HG03558 (cell line): ENCODE results near the gene RASSF10.

Experiments used
- ATAC-seq: cut with Tn5 transposase; IDR thresholded peaks from one replicate; pipeline ENCODE4 v1.9.1; 2021; ENCODE audit warnings: moderate number of reproducible peaks; ENCODE audit not compliant: unreplicated experiment; ENCODE audit errors: extremely low read depth

Gene RASSF10

DNA sequence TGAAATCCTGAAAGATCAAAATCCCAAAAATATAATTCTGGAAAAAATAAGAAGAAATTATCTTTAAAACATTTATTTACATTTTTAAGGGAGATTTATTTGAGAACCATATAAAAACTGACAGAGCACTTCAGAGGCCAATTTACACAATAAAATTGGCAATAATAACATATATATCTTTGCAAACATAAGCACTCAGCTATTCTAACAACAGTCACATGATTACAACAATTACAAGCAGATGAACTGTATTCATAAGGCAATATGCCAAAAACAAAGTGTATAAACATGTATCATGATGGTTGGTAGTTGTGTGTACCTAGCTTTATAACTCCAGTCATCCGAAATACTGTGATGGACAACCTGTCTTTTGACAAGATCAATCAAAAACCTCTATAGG, 17.7 kb upstream of the RASSF10 start:
- ATAC-seq, result no peak

DNA sequence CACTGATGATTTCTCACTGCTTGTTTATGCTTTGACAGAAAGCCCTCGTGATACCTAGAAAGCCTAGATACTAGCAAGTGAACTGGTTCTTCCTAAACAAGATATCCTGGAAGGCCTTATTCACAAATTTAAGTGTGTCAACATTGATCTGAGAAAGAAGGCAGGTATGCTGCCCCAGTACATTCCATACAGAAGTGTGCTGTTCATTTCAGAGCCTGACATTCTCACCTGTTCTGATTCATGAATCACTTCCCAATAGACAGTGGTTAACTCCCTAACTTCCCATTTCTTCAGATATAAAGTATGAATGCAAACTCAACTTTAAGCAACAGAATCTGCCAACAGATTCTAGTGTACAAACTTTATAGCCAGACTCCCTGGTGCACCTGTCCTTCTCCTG, 15.5 kb upstream of the RASSF10 start:
- ATAC-seq, result no peak

DNA sequence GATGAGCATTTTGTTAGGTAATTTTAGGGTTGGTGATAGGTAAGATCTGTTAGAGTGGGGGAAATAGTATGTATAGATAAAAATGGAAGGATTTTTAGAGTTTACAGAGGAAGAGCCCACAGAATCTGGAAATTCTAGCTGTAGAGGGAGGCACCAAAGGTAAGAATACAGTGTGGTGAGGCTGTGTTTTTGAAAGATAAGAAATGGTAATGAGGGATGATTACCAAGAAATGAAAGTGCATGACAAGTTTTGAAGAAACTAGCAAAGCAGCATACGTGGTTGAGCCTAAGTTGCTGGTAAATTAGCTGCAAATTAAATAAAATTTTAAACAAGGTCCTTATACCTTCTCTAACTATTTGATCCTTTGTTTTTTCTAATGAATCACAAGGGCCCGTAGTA, 14.6 kb upstream of the RASSF10 start:
- no peak for ATAC-seq

DNA sequence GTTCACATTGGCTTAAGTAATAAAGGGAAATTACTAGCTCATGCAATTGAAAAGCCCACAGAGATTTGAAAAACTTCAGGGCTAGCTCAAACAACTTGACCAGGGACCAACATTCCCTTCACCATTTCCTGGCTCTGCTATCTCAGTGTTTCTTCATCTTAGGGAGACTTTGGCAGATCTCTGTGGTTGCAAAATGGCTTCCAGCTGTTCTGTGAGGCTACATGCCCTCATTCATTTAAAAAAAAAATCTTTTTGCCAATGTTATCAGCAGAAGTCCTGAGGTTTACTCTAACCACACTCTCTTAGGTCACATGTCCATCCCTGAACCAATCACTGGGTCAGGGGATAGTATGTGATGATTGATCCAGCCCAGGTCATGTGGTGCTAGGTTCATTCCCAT, 13.9 kb upstream of the RASSF10 start:
- no peak for ATAC-seq

DNA sequence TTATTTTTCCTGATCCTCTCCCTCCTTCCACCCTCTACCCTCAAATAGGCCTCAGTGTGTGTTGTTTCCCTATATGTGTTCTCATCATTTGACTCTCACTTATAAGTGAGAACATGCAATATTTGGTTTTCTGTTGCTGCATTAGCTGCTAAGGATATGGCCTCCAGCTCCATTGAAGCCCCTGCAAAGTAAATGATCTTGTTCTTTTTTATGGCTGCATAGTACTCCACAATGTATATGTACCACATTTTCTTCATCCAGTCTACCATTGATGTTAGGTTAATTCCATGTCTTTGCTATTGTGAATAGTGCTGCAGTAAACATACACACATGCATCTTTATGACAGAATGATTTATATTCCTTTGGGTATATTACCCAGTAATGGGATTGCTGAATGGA, 13.3 kb upstream of the RASSF10 start:
- no peak for ATAC-seq

DNA sequence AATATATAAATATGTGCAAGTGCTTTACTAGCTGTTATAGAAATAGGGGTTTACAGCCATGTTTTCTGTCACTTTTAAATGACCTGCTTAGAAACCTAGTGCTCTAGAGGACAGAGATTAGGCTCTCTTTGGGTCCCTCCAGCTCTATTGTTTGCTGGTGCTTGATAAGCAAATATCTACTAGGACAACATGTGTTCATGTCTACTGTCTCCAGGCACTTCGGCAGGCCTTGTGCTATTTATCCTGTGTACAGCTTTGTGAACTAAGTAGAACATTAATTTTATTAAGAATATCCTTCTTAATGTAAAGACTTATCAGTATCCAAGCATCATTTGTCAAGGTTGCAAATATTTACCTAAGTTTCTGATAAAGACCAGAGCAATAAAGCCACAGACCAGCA, 11.9 kb upstream of the RASSF10 start:
- ATAC-seq, result no peak

DNA sequence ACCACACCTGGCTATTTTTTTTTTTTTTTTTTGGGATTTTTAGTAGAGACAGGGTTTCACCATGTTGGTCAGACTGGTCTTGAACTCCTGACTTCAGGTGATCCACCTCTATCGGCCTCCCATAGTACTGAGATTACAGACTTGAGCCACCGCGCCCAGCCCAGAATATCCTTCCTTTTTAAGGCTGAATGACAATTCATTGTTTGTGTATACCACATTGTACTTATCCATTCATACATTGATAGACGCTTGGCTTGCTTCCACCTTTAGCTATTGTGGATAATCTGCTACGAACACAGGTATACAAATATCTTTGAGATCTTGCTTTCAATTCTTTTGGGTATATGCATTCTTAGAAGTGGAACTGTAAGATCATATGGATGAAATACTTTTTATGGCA, 10.8 kb upstream of the RASSF10 start:
- no peak for ATAC-seq

DNA sequence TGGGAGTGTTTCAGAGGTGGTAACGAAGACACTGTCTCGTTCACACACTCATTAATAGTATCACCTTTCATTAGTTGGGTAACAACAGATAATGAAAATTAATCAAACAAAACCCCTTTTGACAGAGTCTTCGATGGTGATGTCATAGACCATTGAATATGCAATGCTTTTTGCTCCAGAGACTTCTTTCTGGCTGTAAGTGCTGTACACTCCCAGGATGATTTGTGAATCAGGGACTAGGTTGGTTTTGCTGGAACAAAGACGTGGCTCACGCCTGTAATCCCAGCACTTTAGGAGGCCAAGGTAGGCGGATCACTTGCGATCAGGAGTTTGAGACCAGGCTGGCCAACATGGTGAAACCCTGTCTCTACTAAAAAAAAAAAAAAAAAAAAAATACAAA, 9.5 kb upstream of the RASSF10 start:
- ATAC-seq, result no peak

DNA sequence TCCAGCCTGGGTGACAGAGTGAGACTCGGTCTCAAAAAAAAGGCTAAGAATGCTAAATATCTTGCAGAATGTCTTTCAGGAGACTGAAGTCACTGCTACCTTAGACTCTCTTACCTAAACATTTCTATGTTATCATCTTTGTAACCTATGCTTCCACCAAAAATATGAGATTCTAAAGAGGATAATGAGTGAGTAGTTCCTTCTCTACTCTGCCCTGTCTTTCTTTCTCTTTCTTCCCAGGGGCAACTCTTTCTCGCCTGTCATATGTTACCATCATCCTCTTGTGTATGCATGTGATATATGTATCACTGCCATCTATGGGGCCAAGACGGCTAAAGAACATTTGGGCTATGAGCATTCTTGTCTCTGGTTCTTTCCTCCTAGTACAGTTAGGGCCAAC, 9.0 kb upstream of the RASSF10 start:
- ATAC-seq, result no peak

DNA sequence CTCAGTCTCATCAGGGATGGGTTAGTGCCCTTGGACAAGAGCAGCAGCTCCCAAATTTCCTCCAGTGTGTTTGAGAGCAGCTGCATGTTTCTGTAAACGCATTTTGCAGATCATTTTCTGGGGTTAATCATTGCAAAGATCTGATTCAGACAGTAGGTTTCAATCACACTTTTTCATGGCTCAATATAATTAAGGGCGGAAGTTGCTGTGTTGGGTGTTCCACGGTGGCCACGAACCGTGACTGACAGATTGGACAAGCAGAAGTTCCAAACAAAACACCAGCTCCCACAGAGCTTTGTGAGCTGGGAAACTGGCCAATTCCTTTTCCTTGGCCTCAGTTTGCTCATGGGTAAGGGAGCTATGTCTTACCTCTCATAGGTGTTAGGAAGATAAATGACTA, 8.4 kb upstream of the RASSF10 start:
- ATAC-seq, result no peak

DNA sequence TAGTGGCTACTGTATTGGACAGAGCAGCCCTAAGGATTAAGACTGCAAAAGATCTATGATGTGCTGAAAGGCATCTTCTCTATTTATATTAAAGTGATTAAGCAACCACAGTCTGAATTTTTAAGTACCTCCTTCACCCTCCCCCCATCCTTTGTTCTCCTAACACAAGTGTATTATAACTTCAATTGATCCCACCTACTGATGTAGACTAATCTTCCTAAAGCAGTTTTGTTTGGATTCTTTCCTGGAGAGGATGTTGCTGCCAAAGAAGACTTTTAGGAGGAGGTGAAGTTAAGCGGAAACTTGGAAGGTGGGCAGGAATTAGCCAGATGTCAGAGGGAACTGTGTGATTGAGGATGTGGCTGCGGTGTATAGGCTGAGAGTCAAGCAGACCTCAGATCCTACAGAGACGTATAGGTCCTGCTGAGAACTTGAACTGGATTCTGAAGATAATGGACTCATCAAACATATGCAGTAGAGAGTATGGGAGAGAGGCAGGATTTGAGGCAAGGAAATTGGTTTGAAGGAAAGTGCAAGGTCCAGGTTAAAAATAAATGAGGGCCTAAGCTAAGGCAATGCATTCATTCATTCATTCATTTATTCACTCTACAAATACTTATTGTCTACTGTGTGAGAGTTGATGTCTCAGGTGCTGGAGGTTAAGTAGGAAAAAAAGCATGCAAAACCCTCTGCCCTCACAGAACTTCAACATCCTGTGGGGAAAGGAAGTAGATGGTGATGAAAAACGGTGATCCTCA, 5.2 kb upstream of the RASSF10 start:
- no peak for ATAC-seq

DNA sequence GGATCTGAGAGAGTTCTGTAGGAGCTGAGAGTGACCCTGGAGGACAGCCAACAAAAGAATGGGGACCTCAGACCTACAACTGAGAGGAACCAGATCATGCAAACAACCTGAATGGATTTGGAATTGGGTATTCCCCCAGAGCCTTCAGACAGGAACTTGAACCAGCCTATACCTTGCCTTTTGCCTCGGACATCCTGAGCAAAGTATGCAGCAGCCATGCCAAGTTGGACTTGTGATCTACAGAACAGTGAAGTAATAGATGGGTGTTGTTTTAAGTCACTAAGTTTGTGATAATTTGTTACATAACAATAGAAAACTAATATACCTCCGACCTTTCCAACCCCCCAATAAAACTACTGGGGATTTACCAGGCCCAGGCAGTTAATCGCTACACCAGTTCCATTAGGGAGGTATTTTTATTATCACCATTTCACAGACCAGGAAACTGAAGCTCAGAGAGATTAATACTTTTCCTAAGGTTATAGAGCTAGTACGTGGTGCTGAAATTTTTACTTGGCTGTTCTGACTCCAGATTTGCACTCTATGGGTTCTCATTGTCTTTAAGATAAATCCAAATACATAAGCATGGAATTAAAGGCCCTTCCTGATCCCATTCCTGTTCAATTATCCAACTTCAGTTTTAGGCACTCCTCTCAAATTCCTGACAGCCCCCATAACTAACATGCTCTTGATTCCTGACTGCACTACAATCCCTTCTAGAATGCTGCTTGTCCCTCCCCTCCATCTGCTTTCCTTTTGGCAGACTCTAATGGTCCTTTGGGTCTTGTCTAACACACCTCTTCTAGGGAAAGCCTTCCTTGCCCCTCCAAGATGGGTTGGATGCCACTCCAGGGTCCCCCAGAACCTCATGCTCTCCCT, 1.7 kb upstream of the RASSF10 start:
- ATAC-seq, result no peak

DNA sequence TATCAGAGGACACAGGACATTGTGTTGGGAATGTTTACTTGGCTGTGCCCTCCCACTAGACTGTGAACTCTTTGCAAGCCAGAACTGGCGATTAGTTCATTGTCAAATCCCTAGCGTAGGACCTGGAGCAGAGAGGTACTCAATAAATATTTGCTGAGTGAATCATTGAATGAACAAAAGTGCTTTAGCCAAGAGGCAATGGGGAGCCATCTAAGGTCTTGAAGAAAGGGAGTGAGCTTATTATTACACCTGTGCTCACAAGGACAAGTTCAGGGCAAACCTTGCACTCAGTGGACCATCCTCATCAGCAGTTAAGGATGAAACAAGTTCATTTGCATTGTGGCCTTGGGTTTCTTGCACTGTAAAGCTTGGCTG, 1.1 kb upstream of the RASSF10 start:
- no peak for ATAC-seq

DNA sequence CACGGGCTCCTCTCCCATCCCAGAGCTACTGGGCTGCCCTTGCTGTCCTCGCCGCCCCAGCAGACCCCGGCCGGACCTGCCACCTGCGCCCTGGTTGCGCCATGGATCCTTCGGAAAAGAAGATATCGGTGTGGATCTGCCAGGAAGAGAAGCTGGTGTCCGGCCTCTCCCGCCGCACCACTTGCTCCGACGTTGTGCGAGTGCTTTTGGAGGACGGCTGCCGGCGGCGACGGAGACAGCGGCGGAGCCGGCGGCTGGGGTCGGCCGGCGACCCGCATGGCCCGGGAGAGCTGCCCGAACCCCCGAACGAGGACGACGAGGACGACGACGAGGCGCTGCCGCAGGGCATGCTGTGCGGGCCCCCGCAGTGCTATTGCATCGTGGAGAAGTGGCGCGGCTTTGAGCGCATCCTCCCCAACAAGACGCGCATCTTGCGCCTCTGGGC, 382 bp downstream of the RASSF10 start:
- no peak for ATAC-seq

DNA sequence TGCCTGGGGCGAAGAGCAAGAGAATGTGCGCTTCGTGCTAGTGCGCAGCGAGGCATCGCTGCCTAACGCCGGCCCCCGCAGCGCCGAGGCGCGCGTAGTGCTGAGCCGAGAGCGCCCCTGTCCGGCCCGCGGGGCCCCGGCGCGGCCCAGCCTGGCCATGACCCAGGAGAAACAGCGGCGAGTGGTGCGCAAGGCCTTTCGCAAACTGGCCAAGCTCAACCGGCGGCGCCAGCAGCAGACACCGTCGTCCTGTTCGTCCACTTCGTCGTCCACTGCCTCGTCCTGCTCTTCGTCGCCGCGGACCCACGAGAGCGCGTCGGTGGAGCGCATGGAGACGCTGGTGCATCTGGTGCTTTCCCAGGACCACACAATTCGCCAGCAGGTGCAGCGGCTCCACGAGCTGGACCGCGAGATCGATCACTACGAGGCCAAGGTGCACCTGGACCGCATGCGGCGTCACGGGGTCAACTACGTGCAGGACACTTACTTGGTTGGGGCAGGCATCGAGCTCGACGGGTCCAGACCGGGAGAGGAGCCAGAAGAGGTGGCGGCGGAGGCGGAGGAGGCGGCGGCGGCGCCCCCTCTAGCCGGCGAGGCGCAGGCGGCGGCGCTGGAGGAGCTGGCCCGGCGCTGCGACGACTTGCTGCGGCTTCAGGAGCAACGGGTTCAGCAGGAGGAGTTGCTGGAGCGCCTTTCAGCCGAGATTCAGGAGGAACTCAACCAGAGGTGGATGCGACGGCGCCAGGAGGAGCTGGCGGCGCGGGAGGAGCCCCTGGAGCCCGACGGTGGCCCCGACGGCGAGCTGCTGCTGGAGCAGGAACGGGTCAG, 1.0 kb downstream of the RASSF10 start:
- ATAC-seq, result no peak

DNA sequence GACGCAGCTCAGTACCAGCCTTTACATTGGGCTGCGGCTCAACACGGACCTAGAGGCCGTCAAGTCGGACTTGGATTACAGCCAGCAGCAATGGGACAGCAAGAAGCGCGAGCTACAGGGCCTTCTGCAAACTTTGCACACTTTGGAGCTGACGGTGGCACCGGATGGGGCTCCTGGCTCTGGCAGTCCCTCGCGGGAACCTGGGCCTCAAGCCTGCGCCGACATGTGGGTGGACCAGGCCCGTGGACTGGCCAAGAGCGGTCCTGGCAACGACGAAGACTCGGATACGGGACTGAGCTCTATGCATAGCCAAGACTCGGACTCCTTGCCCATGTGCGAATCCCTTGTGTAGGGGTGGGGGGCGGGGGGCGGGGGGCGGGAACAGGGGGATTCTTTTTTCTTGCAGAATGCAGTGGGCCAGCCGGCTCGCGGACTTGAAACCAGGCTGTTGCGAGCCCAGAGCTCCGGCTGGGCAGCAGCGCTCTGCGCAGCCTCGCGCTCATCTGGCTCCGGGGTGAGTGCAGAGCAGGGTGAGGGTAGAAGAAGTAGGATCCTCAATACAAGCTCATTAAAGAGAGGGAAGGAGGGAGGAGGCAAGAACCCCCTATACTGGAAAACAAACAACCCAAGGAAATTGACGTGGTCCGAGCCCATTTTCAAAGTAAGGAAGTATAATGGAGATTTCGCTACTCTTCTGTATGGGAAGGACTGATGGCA, 1.8 kb downstream of the RASSF10 start:
- no peak for ATAC-seq

DNA sequence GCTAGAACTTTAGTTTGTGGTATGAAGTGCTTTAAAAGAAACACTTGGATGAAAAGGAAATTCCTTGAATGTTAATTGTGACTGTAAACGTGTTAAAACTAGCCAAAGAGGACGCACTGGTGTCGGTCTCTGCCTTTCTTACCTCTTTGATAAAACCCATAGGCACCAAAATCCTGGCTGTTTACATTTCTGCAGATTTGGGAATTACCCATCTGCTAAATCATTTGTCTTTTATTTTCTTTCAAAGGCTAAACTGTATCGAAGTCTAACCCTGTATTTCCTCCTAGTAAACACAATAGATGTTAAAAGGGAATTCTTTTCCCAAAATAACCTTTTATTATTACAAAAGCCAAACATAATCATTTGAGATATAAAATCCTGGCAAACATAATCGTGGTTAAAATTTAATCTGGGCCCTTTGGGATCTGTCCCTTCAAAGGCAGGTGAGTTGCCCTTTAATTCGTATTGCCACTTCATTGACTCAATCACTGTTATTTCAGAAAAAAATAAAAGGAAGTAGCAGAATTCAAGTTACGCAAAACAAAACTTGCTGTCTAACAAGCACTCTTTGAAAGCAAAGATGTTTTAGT, 2.4 kb downstream of the RASSF10 start:
- ATAC-seq, result no peak

DNA sequence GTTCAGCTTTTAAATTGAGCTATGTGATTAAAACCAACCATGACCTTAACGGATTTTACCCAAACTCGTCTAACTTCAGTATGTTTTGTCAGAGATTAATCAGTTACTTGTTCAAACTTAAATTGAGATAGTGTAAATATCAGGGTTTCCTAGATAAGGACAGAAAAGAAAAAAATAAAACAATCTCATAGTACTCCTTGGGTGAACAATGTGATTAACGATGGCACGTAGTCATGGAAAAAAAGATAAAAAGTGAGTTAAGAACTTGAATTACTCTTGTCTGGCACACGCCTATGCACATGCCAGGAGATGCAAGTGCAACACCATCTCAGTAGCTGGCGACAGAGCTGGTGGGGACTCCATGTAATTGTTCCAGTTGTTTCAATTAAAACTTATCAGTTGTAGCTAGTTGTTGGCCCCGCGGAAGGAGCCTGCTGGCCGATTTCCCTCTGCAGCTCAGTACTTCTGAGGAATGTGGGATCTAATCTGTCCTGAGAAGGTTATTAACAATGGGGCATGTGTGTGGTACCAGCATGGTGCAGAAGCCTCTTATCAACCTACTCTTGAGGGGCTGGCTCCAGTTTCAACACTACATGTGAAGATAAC, 3.0 kb downstream of the RASSF10 start:
- no peak for ATAC-seq

DNA sequence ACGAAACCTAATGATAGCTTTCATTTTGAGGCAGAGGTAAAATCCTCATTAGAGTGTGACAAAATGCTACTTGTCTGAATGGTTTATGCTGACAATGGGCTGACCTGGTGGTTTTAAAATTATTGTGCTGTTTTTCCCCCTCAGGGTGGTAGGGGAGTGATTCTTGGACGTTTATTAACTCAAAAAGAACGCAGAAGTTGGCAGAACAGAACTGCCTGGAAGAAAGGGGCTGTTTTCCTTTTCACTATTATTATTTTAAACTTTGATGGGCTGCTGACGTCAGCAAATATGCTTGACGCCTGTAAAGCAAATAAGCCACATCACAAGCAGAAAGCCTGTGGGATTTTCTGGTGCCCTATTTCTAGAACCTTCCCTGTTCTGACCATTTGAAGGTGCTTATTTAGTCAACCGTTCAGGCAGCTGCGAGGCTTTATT, 4.0 kb downstream of the RASSF10 start:
- no peak for ATAC-seq
